HCT116 (cell line): ENCODE measurements around the gene POU6F1. TPM values are rescaled to one million over a fixed set of nuclear protein-coding genes. Genes with fewer than 3 reads are reported as not detected.

Source experiments
- ATAC-seq: fragments of 200-7000 bp; cut with Tn5 transposase; 2 replicates; pipeline ENCODE4 v1.9.1; 2020; ENCODE audit warnings: mild to moderate bottlenecking, moderate library complexity
- BruUV-seq: library from RNA; stranded (reverse); fragments of 400-500 nt; replicated peaks from 2 replicates; lab custom pipeline; 2021; lab: Mats Ljungman, UMichigan
- CTCF ChIA-PET: fragments of 300-600 bp; sonication (Branson Sonifier 250); formaldehyde crosslinking; loops from one replicate; lab custom pipeline; 2021; ENCODE audit warnings: antibody characterized with exemption; lab: Charles Lee
- POLR2A ChIA-PET: fragments of 300-600, 350-600 bp; sonication (Branson Sonifier 250); formaldehyde crosslinking; loops from one replicate; lab custom pipeline; 2021; ENCODE audit warnings: antibody characterized with exemption; lab: Charles Lee
- RAD21 ChIA-PET, 2 experiments: fragments of 300-600 bp; sonication (Branson Sonifier 250); formaldehyde crosslinking; loops; one replicate each; lab custom pipeline; 2023; ENCODE audit warnings: low total read pairs in 2 of 2; ENCODE audit not compliant: uncharacterized antibody in 2 of 2, unreplicated experiment in 2 of 2, low non-redundant PET in 1 of 2; lab: Charles Lee
- DNase-seq: peaks from one replicate; pipeline ENCODE4 v3.0.0-alpha.2; 2010; ENCODE audit warnings: low read depth, low spot score
- H2AFZ ChIP-seq: fragments of 200-600 bp; shearing (Covaris generic), sonication (generic); 2 replicates; pipeline ENCODE4 v1.6.1; 2017; ENCODE audit warnings: low read depth, mixed run types, mixed read lengths, antibody characterized with exemption, low read length; ENCODE audit not compliant: poor library complexity, severe bottlenecking
- H3K27ac ChIP-seq: 2 replicates; pipeline ENCODE4 v1.5.1; 2012; ENCODE audit warnings: low read depth, low read length
- H3K27me3 ChIP-seq: fragments of 200-600 bp; sonication (generic); 2 replicates; pipeline ENCODE4 v1.6.1; 2016; ENCODE audit warnings: mixed run types, low read length, mixed read lengths; ENCODE audit not compliant: insufficient read depth
- H3K36me3 ChIP-seq, 2 experiments: fragments of 200-500 bp in 1 of 2; fragments of 200-600 bp in 1 of 2; sonication (Bioruptor generic) in 1 of 2; sonication (generic) in 1 of 2; 2 replicates each; pipeline versions ENCODE4 v1.5.1 to v1.6.1; 2014 to 2016; ENCODE audit warnings: low read length in 2 of 2, inconsistent platforms in 1 of 2, mixed read lengths in 1 of 2, mixed run types in 1 of 2; ENCODE audit not compliant: insufficient read depth in 2 of 2, control insufficient read depth in 1 of 2
- H3K4me1 ChIP-seq, 2 experiments: fragments of 200-600 bp in 1 of 2; sonication (generic) in 1 of 2; 2 replicates each; pipeline versions ENCODE4 v1.5.1 to v1.6.1; 2012 to 2017; ENCODE audit warnings: low read length in 2 of 2, inconsistent platforms in 1 of 2, mild to moderate bottlenecking in 1 of 2, mixed read lengths in 1 of 2, mixed run types in 1 of 2, moderate library complexity in 1 of 2; ENCODE audit not compliant: insufficient read depth in 2 of 2, control insufficient read depth in 1 of 2
- H3K4me2 ChIP-seq: fragments of 200-600 bp; sonication (generic); 2 replicates; pipeline ENCODE4 v1.6.1; 2017; ENCODE audit warnings: mixed run types, low read length, mixed read lengths
- H3K4me3 ChIP-seq, 2 experiments: fragments of 200-600 bp in 1 of 2; sonication (generic) in 1 of 2; replicated peaks in 1 of 2; 2 replicates each; pipeline ENCODE4 v1.5.1; 2011 to 2016; ENCODE audit warnings: low read length in 2 of 2, control low read depth in 1 of 2, low read depth in 1 of 2, mild to moderate bottlenecking in 1 of 2, mixed read lengths in 1 of 2, mixed run types in 1 of 2
- H3K79me2 ChIP-seq: fragments of 200-600 bp; sonication (generic); 2 replicates; pipeline ENCODE4 v1.6.1; 2017; ENCODE audit warnings: mild to moderate bottlenecking, mixed run types, low read length, moderate library complexity, mixed read lengths; ENCODE audit not compliant: insufficient read depth
- H3K9ac ChIP-seq: fragments of 200-600 bp; sonication (generic); 2 replicates; pipeline ENCODE4 v1.6.1; 2016; ENCODE audit warnings: low read length, mixed read lengths
- H3K9me2 ChIP-seq: fragments of 200-600 bp; sonication (generic), shearing (Covaris generic); 2 replicates; pipeline ENCODE4 v1.6.1; 2017; ENCODE audit warnings: mixed run types, mild to moderate bottlenecking, moderate library complexity; ENCODE audit not compliant: insufficient read depth
- H3K9me3 ChIP-seq, 2 experiments: fragments of 200-500 bp in 1 of 2; fragments of 200-600 bp in 1 of 2; sonication (Bioruptor generic) in 1 of 2; sonication (generic) in 1 of 2; 2 replicates each; pipeline ENCODE4 v1.6.1; 2014 to 2017; ENCODE audit warnings: low read length in 2 of 2, mixed read lengths in 2 of 2, inconsistent platforms in 1 of 2, low read depth in 1 of 2, mild to moderate bottlenecking in 1 of 2, mixed run types in 1 of 2, moderate library complexity in 1 of 2; ENCODE audit not compliant: control insufficient read depth in 1 of 2, insufficient read depth in 1 of 2
- H4K20me1 ChIP-seq: fragments of 200-600 bp; sonication (generic), shearing (Covaris generic); 2 replicates; pipeline ENCODE4 v1.6.1; 2017; ENCODE audit warnings: mixed run types, mild to moderate bottlenecking, moderate library complexity; ENCODE audit not compliant: insufficient read depth
- CBX3 ChIP-seq: IDR thresholded peaks from 2 replicates; pipeline ENCODE4 v1.6.1; 2012; ENCODE audit warnings: low read depth
- CEBPB ChIP-seq: IDR thresholded peaks from 2 replicates; pipeline ENCODE4 v1.6.1; 2012; ENCODE audit warnings: low read depth
- EZH2 ChIP-seq: fragments of 200-600 bp; sonication (generic); IDR thresholded peaks from 2 replicates; pipeline ENCODE4 v1.6.1; 2017; ENCODE audit warnings: antibody characterized with exemption, mixed run types
- EZH2phosphoT487 ChIP-seq: fragments of 200-600 bp; IDR thresholded peaks from 2 replicates; pipeline ENCODE4 v1.6.1; 2018; ENCODE audit warnings: antibody characterized with exemption, borderline replicate concordance
- JUND ChIP-seq: IDR thresholded peaks from 2 replicates; pipeline ENCODE4 v1.6.1; 2012
- POLR2A ChIP-seq: IDR thresholded peaks from 2 replicates; pipeline ENCODE4 v1.7.0; 2011; ENCODE audit warnings: borderline replicate concordance; ENCODE audit not compliant: insufficient read depth, insufficient read length; ENCODE audit errors: extremely low read depth
- RAD21 ChIP-seq: IDR thresholded peaks from 2 replicates; pipeline ENCODE4 v1.6.1; 2012; ENCODE audit warnings: low read depth, mild to moderate bottlenecking
- SIN3A ChIP-seq: IDR thresholded peaks from 2 replicates; pipeline ENCODE4 v1.6.1; 2012; ENCODE audit warnings: low read depth
- SRF ChIP-seq: IDR thresholded peaks from 2 replicates; pipeline ENCODE4 v1.6.1; 2012; ENCODE audit warnings: low read depth
- TCF7L2 ChIP-seq: IDR thresholded peaks from 2 replicates; pipeline ENCODE4 v1.7.0; 2011; ENCODE audit warnings: borderline replicate concordance, inconsistent platforms; ENCODE audit not compliant: insufficient read depth, insufficient read length; ENCODE audit errors: extremely low read depth
- YY1 ChIP-seq: IDR thresholded peaks from 2 replicates; pipeline ENCODE4 v1.6.1; 2011; ENCODE audit warnings: low read length, low read depth, moderate library complexity, mild to moderate bottlenecking; ENCODE audit not compliant: insufficient replicate concordance; ENCODE audit errors: extremely low read depth
- ZFX ChIP-seq: fragments of 450-650 bp; IDR thresholded peaks from 2 replicates; pipeline ENCODE4 v1.6.1; 2017
- ZNF274 ChIP-seq: fragments of 200-500 bp; sonication (Bioruptor generic); IDR thresholded peaks from 2 replicates; pipeline ENCODE4 v1.6.1; 2014; ENCODE audit warnings: mild to moderate bottlenecking, low read depth, low read length, inconsistent platforms
- intact Hi-C: fragments of 100-400 bp; cut with micrococcal nuclease; formaldehyde crosslinking; loops from 2 replicates; pipeline ENCODE4 v1.10.0; 2022
- total RNA-seq: library from RNA; stranded (reverse); gene quantifications from one replicate; pipeline ENCODE4 v1.2.1, GENCODE V29; 2021; ENCODE audit not compliant: unreplicated experiment
- TF ChIP-seq, protein P1 (sequence below): IDR thresholded peaks from 2 replicates; pipeline ENCODE4 v1.6.1; 2012; ENCODE audit warnings: low read depth

Gene POU6F1
- total RNA-seq, 1 experiment from 2014 or later, result 6.4 TPM

DNA sequence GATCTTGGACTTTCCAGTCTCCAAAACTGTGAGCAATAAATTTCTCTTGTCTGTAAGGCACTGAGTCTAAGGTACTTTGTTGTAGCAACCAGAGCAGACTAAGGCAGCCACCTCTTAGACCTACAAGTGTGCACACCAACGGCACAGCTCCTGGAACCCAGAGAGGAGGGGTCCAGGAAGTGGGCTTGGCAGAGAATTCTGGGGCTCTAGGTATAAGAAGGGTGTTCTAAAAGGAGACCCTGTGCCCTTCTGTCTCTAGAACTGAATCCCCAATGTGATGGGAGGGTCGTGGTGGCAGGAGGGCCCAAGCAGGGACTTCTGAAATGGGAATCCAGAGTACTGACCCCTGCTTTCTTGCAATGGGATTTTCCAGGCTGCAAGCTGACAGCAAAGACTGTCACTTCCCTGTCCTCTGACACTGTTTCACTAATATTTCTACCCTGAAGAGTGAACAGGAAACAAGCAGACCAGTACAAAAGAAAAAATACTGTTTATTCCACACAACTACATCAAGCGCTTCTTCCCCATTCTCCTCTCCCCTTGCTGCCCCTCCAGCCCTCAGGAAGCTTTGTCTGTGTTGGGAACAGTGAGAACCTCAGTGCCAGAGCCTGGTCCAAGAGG, 31.3 kb downstream of the POU6F1 start:
- Histone ChIP-seq H3K4me2 (no peak overlapping the region), H3K9me2 (no peaks in the 10 kb centered on the region), H3K9ac (no peak overlapping the region), H2AFZ (no peak overlapping the region), H3K9me3 (no peaks in the 10 kb centered on the region), H4K20me1 (no peaks in the 10 kb centered on the region), H3K79me2 (no peaks in the 10 kb centered on the region), H3K4me1 (peaks cover 0 to 3% of the 10 kb centered on the region in 2 experiments; a peak in 1 of 4 replicates)
- CTCF ChIA-PET, result no interaction called here
- intact Hi-C loops, result no loop called here
- no peak for ATAC-seq
- TF ChIP-seq CBX3 (no peak), POLR2A (no peak), ZNF274 (no peak), YY1 (no peak), SRF (no peak), CEBPB (no peak), SIN3A (no peak), ZFX (no peak), RAD21 (no peak), JUND (no peak), TCF7L2 (no peak), EZH2phosphoT487 (no peak), EZH2 (no peak)
- TF ChIP-seq, protein P1, sequence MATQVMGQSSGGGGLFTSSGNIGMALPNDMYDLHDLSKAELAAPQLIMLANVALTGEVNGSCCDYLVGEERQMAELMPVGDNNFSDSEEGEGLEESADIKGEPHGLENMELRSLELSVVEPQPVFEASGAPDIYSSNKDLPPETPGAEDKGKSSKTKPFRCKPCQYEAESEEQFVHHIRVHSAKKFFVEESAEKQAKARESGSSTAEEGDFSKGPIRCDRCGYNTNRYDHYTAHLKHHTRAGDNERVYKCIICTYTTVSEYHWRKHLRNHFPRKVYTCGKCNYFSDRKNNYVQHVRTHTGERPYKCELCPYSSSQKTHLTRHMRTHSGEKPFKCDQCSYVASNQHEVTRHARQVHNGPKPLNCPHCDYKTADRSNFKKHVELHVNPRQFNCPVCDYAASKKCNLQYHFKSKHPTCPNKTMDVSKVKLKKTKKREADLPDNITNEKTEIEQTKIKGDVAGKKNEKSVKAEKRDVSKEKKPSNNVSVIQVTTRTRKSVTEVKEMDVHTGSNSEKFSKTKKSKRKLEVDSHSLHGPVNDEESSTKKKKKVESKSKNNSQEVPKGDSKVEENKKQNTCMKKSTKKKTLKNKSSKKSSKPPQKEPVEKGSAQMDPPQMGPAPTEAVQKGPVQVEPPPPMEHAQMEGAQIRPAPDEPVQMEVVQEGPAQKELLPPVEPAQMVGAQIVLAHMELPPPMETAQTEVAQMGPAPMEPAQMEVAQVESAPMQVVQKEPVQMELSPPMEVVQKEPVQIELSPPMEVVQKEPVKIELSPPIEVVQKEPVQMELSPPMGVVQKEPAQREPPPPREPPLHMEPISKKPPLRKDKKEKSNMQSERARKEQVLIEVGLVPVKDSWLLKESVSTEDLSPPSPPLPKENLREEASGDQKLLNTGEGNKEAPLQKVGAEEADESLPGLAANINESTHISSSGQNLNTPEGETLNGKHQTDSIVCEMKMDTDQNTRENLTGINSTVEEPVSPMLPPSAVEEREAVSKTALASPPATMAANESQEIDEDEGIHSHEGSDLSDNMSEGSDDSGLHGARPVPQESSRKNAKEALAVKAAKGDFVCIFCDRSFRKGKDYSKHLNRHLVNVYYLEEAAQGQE, result no peak
- TF ChIP-seq, all 23 proteins: peak for 0
- H3K4me3 ChIP-seq, result no peak overlapping the region
- POLR2A ChIA-PET, result no interaction called here
- H3K27me3 ChIP-seq, result no peaks in the 10 kb centered on the region
- no peak overlapping the region for H3K27ac ChIP-seq
- no peaks in the 10 kb centered on the region for H3K36me3 ChIP-seq
- DNase-seq, result no peak
- BruUV-seq, result no TSS peak
- RAD21 ChIA-PET, result no interaction called here
